ENCODE data around the gene ANKAR.
"Not testable (repeated sequence)": the region's sequence is repeated elsewhere in the genome, so short reads cannot be mapped to it uniquely, and the experiment has no call there.

The ANKAR gene

DNA sequence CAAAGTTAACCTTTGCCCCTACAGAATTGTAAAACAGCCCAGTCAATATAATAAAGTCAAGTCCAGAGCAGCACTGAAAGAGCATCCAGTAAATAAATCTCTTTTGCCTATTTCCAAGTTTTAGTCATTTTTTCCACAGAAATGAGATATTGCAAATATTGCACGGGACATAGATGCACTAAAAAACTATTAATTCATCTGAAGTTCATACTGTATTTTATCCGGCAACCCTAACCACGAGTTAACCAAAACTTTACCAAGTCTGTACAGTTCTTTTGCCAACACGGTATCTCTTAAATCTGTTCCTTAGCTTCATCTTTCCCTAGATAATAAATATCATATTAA, 13.7 kb upstream of the ANKAR start:
- DNase-seq (ENCODE audit: low read depth), result no peak

DNA sequence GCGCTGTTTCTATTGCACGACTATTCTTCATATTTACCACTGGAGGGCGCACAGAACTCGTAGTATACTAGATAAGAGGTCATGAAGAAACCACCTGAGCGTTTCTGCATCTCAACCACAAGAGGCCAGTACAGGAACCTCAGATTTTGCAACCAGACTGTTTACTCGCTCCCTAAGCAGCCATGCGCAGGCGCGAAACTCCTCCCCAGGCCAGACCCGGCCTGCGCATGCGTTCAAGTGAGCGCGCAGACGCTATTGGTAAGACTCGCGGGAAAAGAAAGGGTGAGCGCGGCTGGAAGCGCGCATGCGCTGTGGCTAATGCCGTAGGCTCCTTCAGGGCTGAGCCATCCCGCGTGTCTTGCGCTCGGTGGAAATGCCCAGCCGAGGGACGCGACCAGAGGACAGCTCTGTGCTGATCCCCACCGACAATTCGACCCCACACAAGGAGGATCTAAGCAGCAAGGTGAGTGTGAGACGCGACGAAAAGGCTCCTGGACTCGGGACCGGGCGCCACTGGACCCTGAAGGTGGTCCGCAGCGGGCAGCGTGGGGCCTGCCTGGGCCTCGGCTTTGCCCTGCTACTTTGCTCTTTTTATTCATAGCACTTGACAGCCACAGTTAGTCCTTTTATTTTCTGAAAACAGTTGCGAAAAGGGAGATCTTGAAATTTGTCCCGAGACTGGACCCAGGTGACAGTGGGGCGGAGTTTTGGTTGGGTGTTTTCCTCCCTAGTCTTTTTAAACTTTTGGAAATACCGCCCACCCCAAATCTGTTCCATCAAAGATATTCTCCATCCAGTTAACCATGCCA, 13.1 kb upstream of the ANKAR start, which contains the start of gene ASNSD1:
ASNSD1 (plus strand) TSS at position 312 of the 809 bp plus-strand sequence. CDS start 4,674 bp downstream, outside the sequence.
- DNase-seq (ENCODE audit: low read depth), result peak; percentile 99

DNA sequence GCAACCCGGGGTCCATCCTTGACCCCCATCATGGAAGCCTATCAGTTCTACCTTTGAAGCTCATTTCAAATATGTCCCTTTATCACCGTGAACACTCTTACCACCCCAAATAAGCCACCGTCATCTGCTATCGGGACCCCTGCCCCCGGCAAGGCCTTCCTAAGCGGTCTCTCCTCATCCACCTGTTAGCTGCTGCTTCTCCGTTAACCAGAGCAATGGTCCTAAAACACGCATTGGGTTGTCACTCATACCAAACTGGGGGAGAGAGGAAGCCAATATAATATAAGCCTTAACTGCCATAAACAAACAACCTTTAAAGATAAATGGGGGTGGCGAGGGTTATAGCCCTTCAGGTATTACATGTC, 12.5 kb upstream of the ANKAR start:
- no peak for DNase-seq (ENCODE audit: low read depth)

- DNase-seq (ENCODE audit: low read depth), result no peak
Observed at GRCh38 chr2:189662669-189663226, 11.7 kb upstream of the ANKAR start.

- DNase-seq (ENCODE audit: low read depth), result not testable (repeated sequence)
Observed at GRCh38 chr2:189663319-189663718, 11.2 kb upstream of the ANKAR start.

DNA sequence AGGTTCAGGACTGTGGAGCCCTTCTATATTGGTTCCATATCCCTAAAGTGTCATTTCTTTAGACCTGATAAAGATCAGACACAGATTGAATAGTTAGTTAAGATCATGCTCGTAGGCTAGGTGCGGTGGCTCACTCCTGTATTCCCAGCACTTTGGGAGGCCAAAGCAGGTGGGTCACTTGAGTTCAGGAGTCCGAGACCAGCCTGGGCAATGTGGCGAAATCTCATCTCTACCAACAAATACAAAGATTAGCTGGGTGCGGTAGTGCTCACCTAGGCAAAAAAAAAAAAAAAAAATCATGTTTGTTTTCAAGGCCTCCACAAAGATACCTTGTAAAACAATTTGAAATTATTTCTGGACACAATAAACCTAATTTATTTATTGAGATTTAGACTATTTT, 4.6 kb upstream of the ANKAR start:
- no peak for DNase-seq (ENCODE audit: low read depth)

DNA sequence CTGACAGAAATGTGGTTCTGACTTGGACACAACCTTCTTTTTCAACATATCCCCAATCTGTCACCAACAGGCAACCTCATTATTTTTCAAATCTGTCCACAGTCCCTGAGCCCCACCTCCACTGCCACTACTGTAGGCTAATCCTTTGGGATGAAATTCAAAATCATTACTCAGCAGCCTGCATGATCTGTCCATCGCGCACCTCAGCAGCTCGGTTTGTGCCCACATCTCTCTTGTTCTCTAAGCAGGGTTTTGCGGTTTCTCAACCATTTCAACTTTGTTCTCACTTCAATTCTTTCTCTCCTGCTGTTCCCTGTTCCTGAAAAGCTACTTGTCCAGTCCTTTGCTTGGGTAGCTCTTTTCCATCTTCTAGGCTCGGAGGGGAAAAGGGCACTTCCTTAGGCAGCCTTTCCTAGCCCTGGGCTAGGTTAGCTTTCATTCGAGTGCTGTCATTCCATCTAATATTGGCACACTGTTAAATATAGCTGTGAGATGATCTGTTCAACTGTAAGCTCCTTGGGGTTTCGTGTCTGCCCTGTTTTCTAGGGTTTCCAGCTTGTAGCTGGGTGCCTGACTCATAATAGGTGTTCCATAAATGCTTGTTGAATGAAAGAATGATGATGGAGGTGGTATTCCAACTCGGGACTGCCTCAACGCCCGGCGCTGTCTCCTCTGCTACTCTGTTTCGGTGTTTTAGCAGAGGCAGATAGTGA, 653 bp upstream of the ANKAR start:
- peak; percentile 21 for DNase-seq (ENCODE audit: low read depth)

- DNase-seq (ENCODE audit: low read depth), result peak; percentile 86
Observed at GRCh38 chr2:189676471-189676870, 2.0 kb downstream of the ANKAR start.

DNA sequence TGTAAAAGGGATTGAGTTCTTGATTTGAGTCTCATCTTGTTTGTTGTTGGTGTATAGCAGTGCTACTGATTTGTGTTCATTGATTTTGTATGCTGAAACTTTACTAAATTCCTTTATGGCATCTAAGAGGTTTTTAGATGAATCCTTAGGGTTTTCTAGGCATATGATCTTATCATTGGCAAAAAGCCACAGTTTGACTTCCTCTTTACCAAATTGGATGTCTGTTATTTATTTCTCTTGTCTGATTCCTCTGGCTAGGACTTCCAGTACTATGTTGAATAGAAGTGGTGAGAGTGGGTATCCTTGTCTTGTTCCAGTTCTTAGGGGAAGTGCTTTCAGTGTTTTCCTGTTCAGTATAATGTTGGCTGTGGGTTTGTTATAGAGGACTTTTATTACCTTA, 4.8 kb downstream of the ANKAR start:
- peak; percentile 28 for DNase-seq (ENCODE audit: low read depth)

DNA sequence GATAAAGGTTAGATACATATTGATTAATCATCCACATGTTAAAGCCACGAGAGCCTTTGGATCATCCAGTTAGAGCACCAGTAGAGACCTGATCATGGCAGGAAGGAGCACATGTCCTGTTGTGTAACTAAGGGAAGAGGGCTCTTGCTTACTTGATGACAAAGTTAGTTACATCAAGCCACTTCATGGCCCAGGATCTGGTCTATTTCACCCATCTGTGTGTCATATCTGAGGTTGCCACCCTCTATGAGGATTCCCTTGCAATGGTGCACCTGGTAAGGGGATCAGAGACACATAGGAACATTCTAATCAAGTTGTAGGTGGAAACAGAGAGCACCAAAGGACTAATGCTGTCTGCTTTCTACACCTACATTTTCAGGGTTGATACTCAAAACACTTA, 6.7 kb downstream of the ANKAR start:
- no peak for DNase-seq (ENCODE audit: low read depth)

DNA sequence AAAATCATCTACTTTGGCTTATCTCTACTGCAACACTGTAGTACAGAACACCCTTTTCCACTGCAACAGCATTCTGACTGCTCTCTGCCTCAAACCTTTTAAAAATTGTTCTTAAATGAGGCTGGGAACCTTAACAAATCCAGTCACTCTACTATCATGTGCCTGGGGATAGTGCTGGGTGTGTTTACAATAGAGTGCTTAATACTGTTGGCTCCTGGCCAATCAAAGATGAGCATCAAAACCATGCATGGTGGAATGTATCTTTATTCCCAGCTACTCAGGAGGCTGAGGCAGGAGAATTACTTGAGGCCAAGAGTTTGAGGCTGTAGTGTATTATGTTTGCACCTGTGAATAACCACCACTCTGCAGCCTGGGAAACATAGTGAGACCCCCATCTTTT, 7.4 kb downstream of the ANKAR start:
- DNase-seq (ENCODE audit: low read depth), result peak; percentile 28

GRCh38 chr2:189683348-189683747, 8.9 kb downstream of the ANKAR start:
- peak; percentile 14 for DNase-seq (ENCODE audit: low read depth)

DNA sequence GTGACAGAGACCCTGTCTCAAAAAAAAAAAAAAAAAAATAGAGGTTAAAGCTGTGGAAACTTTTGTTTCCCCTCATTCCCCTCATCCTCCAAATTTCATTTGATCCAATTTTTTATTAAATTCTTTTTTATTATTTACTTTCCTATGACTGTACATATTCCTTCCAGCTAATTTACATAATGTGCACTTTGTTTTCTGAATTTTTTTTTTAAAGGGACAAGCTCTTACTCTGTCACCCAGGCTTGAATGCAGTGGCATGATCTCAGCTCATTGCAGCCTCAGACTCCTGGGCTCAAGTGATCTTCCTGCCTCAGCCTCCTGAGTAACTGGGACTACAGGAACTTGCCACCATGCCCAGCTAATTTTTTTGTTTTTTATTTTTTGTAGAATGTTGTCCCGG, 10.3 kb downstream of the ANKAR start:
- no peak for DNase-seq (ENCODE audit: low read depth)

- peak; percentile 86 for DNase-seq (ENCODE audit: low read depth)
Observed at GRCh38 chr2:189685540-189686229, 11.2 kb downstream of the ANKAR start.

DNA sequence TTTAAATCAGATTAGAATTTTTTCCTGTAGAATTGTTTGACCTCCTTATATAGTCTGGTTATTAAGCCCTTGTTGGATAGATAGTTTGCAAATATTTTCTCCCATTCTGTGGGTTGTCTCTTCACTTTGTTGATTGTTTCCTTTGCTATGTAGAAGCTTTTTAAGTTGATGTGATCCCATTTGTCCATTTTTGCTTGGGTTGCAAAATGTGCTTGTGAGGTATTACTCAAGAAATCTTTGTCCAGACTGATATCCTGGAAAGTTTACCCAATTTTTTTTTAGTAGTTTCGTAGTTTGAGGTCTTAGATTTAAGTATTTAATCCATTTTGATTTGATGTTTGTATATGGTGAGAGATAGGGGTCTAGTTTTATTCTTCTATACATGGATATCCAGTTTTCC, 13.3 kb downstream of the ANKAR start:
- DNase-seq (ENCODE audit: low read depth), result not testable (repeated sequence)

DNA sequence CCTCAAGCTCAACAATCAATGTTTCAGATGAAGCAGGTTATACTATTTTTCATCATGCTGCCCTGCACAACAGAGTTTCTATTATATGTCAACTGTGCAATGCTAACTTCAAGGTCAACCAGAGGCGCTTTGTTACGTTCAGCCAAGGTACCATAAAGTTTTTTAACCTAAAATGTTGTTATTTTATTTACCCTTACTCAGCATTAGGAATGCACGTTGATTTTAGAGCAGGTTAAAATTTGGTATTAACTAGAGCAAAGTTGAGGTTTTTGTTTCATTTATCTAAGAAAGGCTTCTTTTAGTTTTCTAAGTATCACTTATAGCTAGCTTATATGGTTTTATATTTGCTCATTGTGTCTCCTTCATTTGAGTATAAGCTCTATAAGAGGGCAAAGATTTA, 21.8 kb downstream of the ANKAR start:
- no peak for DNase-seq (ENCODE audit: low read depth)

DNA sequence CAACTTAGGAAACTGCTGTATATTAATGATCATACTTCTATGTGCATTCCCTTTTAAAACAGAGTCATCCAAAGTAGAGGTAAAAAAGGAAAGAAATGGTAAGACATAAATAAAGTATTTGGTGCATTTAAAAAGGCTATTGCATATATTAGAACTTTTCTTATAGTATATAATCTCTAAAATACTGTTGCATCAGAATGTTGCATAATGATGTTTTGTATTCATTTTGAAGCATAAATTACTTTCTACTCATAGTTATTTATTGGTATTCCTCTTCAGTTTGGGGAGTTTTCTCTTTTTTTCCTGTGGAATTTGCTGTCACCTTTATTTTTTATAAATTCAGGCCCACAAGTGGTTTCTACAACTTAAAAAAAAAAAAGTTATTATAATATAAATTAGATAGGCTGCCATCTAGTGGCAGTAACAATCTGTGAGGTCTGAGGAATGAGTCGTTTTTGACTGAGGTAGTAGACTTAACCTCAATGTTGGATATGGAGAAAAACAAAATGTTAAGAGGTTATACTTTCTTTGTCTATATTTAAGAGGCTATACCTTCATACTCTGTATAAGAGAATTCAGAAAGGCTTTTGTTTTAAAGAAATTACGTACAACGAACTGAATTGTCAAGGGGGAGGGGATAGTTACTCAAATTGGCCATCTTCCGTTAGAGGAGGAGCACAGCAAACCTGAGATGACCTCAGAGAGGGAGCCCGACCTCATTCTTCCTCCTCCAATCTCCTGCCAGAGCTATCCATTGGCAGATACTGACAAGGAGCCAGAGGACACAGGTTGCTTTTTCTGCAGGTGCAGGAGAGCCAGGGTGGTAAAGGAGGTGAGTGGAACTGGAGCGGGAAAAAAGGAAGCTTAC, 23.8 kb downstream of the ANKAR start:
- DNase-seq (ENCODE audit: low read depth), result peak; percentile 44

DNA sequence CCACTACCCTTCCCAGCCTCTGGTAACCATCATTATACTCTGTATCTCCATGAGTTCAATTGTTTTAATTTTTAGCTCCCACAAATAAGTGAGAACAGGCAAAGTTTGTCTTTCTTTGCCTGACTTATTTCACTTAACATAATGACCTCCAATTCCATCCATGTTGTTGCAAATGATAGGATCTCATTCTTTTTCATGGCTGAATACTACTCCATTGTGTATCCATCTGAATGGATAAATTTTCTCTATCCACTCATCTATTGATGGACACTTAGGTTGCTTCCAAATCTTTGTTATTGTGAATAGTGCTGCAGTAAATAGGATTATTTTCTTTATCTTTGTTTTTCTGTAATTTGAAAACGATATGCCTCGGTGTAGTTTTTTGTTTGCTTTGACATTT, 26.2 kb downstream of the ANKAR start:
- no peak for DNase-seq (ENCODE audit: low read depth)

DNA sequence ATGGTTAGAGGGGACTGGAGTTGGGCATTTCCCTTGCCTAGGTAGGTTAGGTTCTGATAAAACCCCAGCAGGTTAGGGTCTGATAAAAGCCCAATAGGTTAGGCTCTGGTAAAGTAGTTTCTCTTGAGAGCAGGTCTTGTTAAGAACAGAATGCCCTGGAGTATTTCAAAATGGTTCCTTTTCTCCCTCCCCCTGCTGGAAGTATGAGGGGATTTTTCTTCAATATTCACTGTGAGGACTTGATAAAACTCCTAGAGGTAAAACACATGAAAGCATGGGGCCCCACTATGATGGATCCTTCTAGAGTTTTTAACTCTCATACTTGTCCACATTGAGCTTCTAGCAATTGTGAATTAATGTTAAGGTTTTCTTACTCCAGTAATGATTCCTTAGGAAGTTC, 27.6 kb downstream of the ANKAR start:
- peak; percentile 30 for DNase-seq (ENCODE audit: low read depth)

DNA sequence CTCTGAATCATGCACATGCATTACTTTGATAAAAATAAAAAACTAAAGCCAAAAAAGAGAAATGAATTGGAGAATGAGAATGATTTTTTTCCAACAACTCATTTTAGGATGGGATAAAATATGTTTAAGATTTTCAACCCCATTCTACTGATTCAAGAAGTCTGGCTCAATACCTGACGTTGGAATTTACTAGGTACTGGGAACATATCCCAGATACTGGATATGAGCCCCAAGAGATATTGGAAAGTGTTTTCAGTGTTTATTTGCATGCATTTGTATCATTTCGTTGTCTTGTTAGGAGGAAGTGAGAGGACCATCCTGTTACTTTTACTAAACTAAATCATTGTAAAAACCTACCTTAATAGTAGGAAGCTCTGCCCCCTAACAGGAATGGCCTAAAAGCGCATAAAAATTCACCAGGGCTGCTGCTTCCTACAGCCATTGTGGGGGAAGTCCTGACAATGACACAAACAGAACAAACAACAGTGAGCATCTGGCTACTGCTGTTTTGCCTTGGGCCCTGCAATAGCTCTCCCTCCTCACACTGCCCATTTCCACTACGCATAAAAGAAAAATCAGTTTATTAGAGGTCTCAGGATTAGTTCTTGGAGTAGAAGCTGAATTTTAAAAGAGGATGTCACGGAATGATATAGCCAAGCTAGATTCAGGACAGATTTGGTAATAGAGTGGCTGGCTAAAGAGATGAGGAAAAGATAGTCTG, 35.2 kb downstream of the ANKAR start:
- no peak for DNase-seq (ENCODE audit: low read depth)

GRCh38 chr2:189717593-189717992, 43.1 kb downstream of the ANKAR start:
- DNase-seq (ENCODE audit: low read depth), result not testable (repeated sequence)

Measured in iris pigment epithelial cell (primary cell).